ENCODE results near the gene DNAJC18. TPM values are rescaled to one million over a fixed set of nuclear protein-coding genes. Genes with fewer than 3 reads are reported as not detected.

Gene DNAJC18
- total and polyA plus RNA-seq, 2 of the 4 experiments (the other 2 are of a cell fraction), result 8.5 to 11.1 TPM

GRCh38 chr5:139396691-139397090 is 42.6 kb downstream of the DNAJC18 start:
- Histone ChIP-seq H2AK9ac (replicated peaks; ENCODE audit: low read depth, low read length, poor library complexity) (peak overlapping the region; percentile 37), H3K4me3 (ENCODE audit: insufficient read depth, low read depth, low read length) (no peak overlapping the region), H3K56ac (ENCODE audit: extremely low read depth, insufficient read depth, low read length) (no peak overlapping the region), H3K14ac (replicated peaks; ENCODE audit: low read depth, low read length) (no peak overlapping the region), H4K20me1 (ENCODE audit: insufficient read depth, low read length) (no peaks in the 10 kb centered on the region), H3K27ac (ENCODE audit: insufficient read depth, low read length) (no peak overlapping the region), H3K27me3 (ENCODE audit: control insufficient read depth, insufficient read depth, low read length) (peaks cover 28% of the 10 kb centered on the region), H4K91ac (ENCODE audit: insufficient read depth, low read depth, low read length) (no peak overlapping the region), H3K23ac (ENCODE audit: low read depth, low read length) (no peak overlapping the region), H3K4me2 (ENCODE audit: low read depth, low read length) (no peak overlapping the region), H2BK15ac (ENCODE audit: low read depth, low read length) (no peak overlapping the region), H2AFZ (replicated peaks; ENCODE audit: low read length, poor library complexity) (no peak overlapping the region), H4K8ac (ENCODE audit: low read depth in 2 of 2, low read length in 2 of 2) (no peak overlapping the region), H3K9me1 (ENCODE audit: insufficient read depth, low read length) (no peaks in the 10 kb centered on the region), H2BK120ac (ENCODE audit: low read depth, low read length) (no peak overlapping the region), H2BK20ac (ENCODE audit: low read depth, low read length) (no peak overlapping the region), H3K9me3 (ENCODE audit: control insufficient read depth, insufficient read depth, low read length) (peaks cover 16% of the 10 kb centered on the region; the same call in 1 of the 2 replicates), H2AK5ac (ENCODE audit: low read depth, low read length) (no peak overlapping the region; the same call in 1 of the 2 replicates), H3K9ac (ENCODE audit: low read depth, low read length) (no peak overlapping the region), H3K4me1 (ENCODE audit: control insufficient read depth, insufficient read depth, low read length) (peaks cover 2% of the 10 kb centered on the region; the same call in 1 of the 2 replicates), H3K36me3 (ENCODE audit: control insufficient read depth, insufficient read depth, low read length) (no peaks in the 10 kb centered on the region), H3K4ac (ENCODE audit: low read depth, low read length) (no peak overlapping the region), H4K5ac (ENCODE audit: low read depth, low read length) (no peak overlapping the region), H3K79me1 (ENCODE audit: low read depth in 1 of 2, low read length in 2 of 2) (no peaks in the 10 kb centered on the region), H2BK5ac (ENCODE audit: low read depth, low read length, poor library complexity, severe bottlenecking) (no peak overlapping the region), H3K18ac (ENCODE audit: low read depth, low read length) (no peak overlapping the region)
- ATAC-seq (ENCODE audit: low read depth) (no peak), DNase-seq (no peak)
- 100% methylated on average over 1 of the region's 8 CpGs; no CpG with 5 or more reads in 1 of the 2 experiments for WGBS, 2 experiments (ENCODE audit: extremely low coverage in 2 of 2, insufficient read length in 1 of 2)
- BruUV-seq (replicated peaks), result no TSS peak
- in situ Hi-C loops (cut with MboI; ENCODE audit: low sequenced_read_pairs) (no loop called here), intact Hi-C loops (cut with micrococcal nuclease) (no loop called here), dilution Hi-C loops (cut with HindIII; ENCODE audit: low sequenced_read_pairs, unreplicated experiment) (no loop called here)
- TF ChIP-seq USF2 (IDR thresholded peaks at IDR 0.05; ENCODE audit: low read depth, low read length) (no peak), FOS (IDR thresholded peaks at IDR 0.05; ENCODE audit: low read depth, low read length) (no peak), CEBPB (IDR thresholded peaks at IDR 0.05; ENCODE audit: low read depth, low read length) (no peak)
- ChIA-PET POLR2A (ENCODE audit: unreplicated experiment) (no interaction called here), CTCF (no interaction called here)
